SK-N-SH (cell line): Measurements from ENCODE around the gene PHF12. TPM values are rescaled to one million over a fixed set of nuclear protein-coding genes. Genes with fewer than 3 reads are reported as not detected.

ENCODE experiments used
- CTCF ChIA-PET: fragments of 300-600, 350-600 bp; formaldehyde crosslinking; extraction: SDS; loops from one replicate; lab custom pipeline; 2021; lab: Yijun Ruan, JAX
- POLR2A ChIA-PET: fragments of 350-600 bp; sonication (Branson Sonifier 250); formaldehyde crosslinking; extraction: SDS; loops from one replicate; lab custom pipeline; 2020; ENCODE audit warnings: antibody characterized with exemption, inconsistent platforms; lab: Yijun Ruan, JAX
- DNase-seq: peaks from one replicate; pipeline ENCODE4 v3.0.0; 2012
- H2AFZ ChIP-seq: fragments of 200-600 bp; sonication (generic); 2 replicates; pipeline ENCODE4 v1.8.1; 2016; ENCODE audit warnings: antibody characterized with exemption, mild to moderate bottlenecking, low read depth
- H3F3A ChIP-seq: fragments of 200-600 bp; sonication (generic); replicated peaks from 2 replicates; pipeline ENCODE3; 2016; ENCODE audit warnings: antibody characterized with exemption, mild to moderate bottlenecking; ENCODE audit not compliant: insufficient read depth
- H3K27ac ChIP-seq, 2 experiments: fragments of 200-500 bp in 1 of 2; fragments of 200-600 bp in 1 of 2; sonication (Bioruptor generic) in 1 of 2; sonication (generic), shearing (Covaris generic) in 1 of 2; 2 replicates each; pipeline versions ENCODE4 v1.5.1 to v1.6.1; 2014 to 2016; ENCODE audit warnings: low read depth in 2 of 2, inconsistent platforms in 1 of 2, low read length in 1 of 2, mild to moderate bottlenecking in 1 of 2, mixed read lengths in 1 of 2
- H3K27me3 ChIP-seq: fragments of 200-600 bp; sonication (generic), shearing (Covaris generic); 2 replicates; pipeline ENCODE4 v1.6.1; 2016; ENCODE audit warnings: mixed run types; ENCODE audit not compliant: insufficient read depth
- H3K36me3 ChIP-seq, 2 experiments: fragments of 200-500 bp in 1 of 2; fragments of 200-600 bp in 1 of 2; sonication (Bioruptor generic) in 1 of 2; sonication (generic) in 1 of 2; replicated peaks in 1 of 2; 2 replicates each; pipeline versions ENCODE3 to v1.5.1; 2014 to 2016; ENCODE audit warnings: low read length in 1 of 2, mild to moderate bottlenecking in 1 of 2; ENCODE audit not compliant: insufficient read depth in 2 of 2, control insufficient read depth in 1 of 2
- H3K4me1 ChIP-seq, 2 experiments: fragments of 200-500 bp in 1 of 2; fragments of 200-600 bp in 1 of 2; sonication (Bioruptor generic) in 1 of 2; sonication (generic), shearing (Covaris generic) in 1 of 2; 2 replicates each; pipeline versions ENCODE4 v1.5.1 to v1.6.1; 2014 to 2016; ENCODE audit warnings: low read depth in 1 of 2, low read length in 1 of 2, mixed run types in 1 of 2; ENCODE audit not compliant: insufficient read depth in 2 of 2, control insufficient read depth in 1 of 2
- H3K4me2 ChIP-seq: fragments of 200-600 bp; sonication (generic), shearing (Covaris generic); 2 replicates; pipeline ENCODE4 v1.6.1; 2017; ENCODE audit warnings: mixed run types
- H3K4me3 ChIP-seq, 2 experiments: fragments of 200-500 bp in 1 of 2; fragments of 200-600 bp in 1 of 2; sonication (Bioruptor generic) in 1 of 2; sonication (generic), shearing (Covaris generic) in 1 of 2; 2 replicates each; pipeline versions ENCODE4 v1.5.1 to v1.8.1; 2014 to 2016; ENCODE audit warnings: low read depth in 2 of 2, inconsistent platforms in 1 of 2, low read length in 1 of 2, mild to moderate bottlenecking in 1 of 2, mixed read lengths in 1 of 2, moderate library complexity in 1 of 2
- H3K79me2 ChIP-seq: fragments of 200-600 bp; sonication (generic); 2 replicates; pipeline ENCODE4 v1.8.1; 2017; ENCODE audit warnings: mild to moderate bottlenecking; ENCODE audit not compliant: insufficient read depth
- H3K9ac ChIP-seq: fragments of 200-600 bp; sonication (generic); 2 replicates; pipeline ENCODE4 v1.6.1; 2017; ENCODE audit warnings: mixed run types
- H3K9me2 ChIP-seq: fragments of 200-600 bp; sonication (generic); 2 replicates; pipeline ENCODE4 v1.6.1; 2017; ENCODE audit warnings: mixed run types
- H3K9me3 ChIP-seq: fragments of 200-600 bp; sonication (generic); 2 replicates; pipeline ENCODE4 v1.6.1; 2017; ENCODE audit warnings: mixed run types, mild to moderate bottlenecking, moderate library complexity
- H4K20me1 ChIP-seq: fragments of 200-600 bp; sonication (generic); 2 replicates; pipeline ENCODE4 v1.6.1; 2017; ENCODE audit warnings: mild to moderate bottlenecking, mixed run types; ENCODE audit not compliant: insufficient read depth
- CHD2 ChIP-seq: fragments of 150-350 bp; IDR thresholded peaks from 2 replicates; pipeline ENCODE4 v1.6.1; 2018; ENCODE audit warnings: low read length; ENCODE audit not compliant: partially characterized antibody
- ELF1 ChIP-seq: IDR thresholded peaks from 2 replicates; pipeline ENCODE4 v1.4.0; 2012
- EP300 ChIP-seq, 2 experiments: IDR thresholded peaks; 2 replicates each; pipeline versions ENCODE4 v1.4.0 to v1.6.1; 2012; ENCODE audit warnings: borderline replicate concordance in 1 of 2, low read depth in 1 of 2, low read length in 1 of 2
- EZH2phosphoT487 ChIP-seq: fragments of 200-600 bp; sonication (generic); IDR thresholded peaks from 2 replicates; pipeline ENCODE4 v1.6.1; 2017; ENCODE audit warnings: low read depth, mixed run types, mild to moderate bottlenecking, antibody characterized with exemption, moderate library complexity, borderline replicate concordance
- FOSL2 ChIP-seq: IDR thresholded peaks from 2 replicates; pipeline ENCODE4 v1.4.0; 2012; ENCODE audit warnings: low read depth, mild to moderate bottlenecking, moderate library complexity, borderline replicate concordance
- GATA2 ChIP-seq: sonication (generic); formaldehyde crosslinking; IDR thresholded peaks from 2 replicates; pipeline ENCODE4 v1.5.0; 2020; ENCODE audit warnings: mild to moderate bottlenecking, missing genetic modification reagents
- JUND ChIP-seq: IDR thresholded peaks from 2 replicates; pipeline ENCODE4 v1.4.0; 2012
- MAX ChIP-seq: IDR thresholded peaks from 2 replicates; pipeline ENCODE4 v1.4.0; 2012; ENCODE audit warnings: low read depth
- MEF2A ChIP-seq: IDR thresholded peaks from 2 replicates; pipeline ENCODE4 v1.4.0; 2012; ENCODE audit warnings: low read depth, borderline replicate concordance
- MXI1 ChIP-seq: IDR thresholded peaks from 2 replicates; pipeline ENCODE4 v1.6.1; 2012; ENCODE audit warnings: mild to moderate bottlenecking, low read depth, low read length, improper control_type of control experiment
- NFIC ChIP-seq: IDR thresholded peaks from 2 replicates; pipeline ENCODE4 v1.4.0; 2012; ENCODE audit warnings: borderline replicate concordance
- POLR2AphosphoS5 ChIP-seq: IDR thresholded peaks from 2 replicates; pipeline ENCODE4 v1.6.1; 2012; ENCODE audit warnings: low read depth, low read length
- RCOR1 ChIP-seq: fragments of 150-350 bp; IDR thresholded peaks from 2 replicates; pipeline ENCODE4 v1.6.1; 2017; ENCODE audit warnings: antibody characterized with exemption, low read length
- SMC3 ChIP-seq: IDR thresholded peaks from 2 replicates; pipeline ENCODE4 v1.6.1; 2012; ENCODE audit warnings: low read depth, low read length, improper control_type of control experiment
- TCF12 ChIP-seq: IDR thresholded peaks from 2 replicates; pipeline ENCODE4 v1.4.0; 2012
- USF2 ChIP-seq: fragments of 150-350 bp; IDR thresholded peaks from 2 replicates; pipeline ENCODE4 v1.6.1; 2017; ENCODE audit warnings: antibody characterized with exemption, low read length, low read depth, borderline replicate concordance
- ZBTB33 ChIP-seq: IDR thresholded peaks from 2 replicates; pipeline ENCODE4 v1.4.0; 2012; ENCODE audit warnings: low read depth, borderline replicate concordance
- WGBS: methylation state at CpG from one replicate; pipeline ENCODE4 v1.1.6; 2017; ENCODE audit warnings: low lambda C conversion rate; 5-methylcytosine and 5-hydroxymethylcytosine counted together
- polyA plus RNA-seq, 3 experiments: library from polyadenylated mRNA; depleted of rRNA; stranded (reverse); fragments of >200 nt; gene quantifications; 2 replicates each; pipeline ENCODE4 v1.2.3, GENCODE V29; 2012

Gene PHF12
- polyA plus RNA-seq, 1 of the 3 experiments (the other 2 are of a cell fraction), result 24.0 TPM

DNA sequence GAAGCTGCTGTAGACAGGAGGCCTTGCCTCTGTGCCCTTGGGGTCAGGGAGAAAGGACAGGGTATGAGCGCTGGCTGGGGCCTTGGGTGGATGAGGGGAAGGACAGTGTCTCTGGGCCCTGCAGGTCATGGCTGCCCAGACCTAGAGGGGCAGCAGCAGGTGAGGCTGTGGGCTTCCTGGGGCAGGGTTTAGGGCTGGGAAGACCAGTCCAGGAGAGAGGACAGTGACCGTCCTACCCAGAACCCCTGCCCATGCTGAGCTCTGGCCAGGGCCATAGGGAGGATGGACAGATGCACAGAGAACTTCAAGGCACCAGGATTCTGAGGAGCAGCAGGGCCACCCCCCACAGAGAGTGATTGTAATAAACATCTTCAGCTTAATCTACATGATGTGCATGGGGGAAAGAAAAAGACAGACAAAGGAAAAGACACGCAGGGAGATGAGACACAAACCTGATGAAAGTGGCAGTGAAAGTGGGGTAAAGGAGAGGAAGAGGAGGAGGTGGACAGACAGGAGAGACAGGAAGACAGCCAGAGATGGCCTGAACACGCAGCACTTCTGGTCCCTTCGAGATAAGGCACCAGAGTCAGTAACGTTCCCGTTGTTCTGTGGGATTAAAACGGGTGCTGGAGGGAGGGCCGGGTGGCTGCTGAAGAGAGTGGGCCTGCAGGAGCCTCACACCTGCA, 71.3 kb downstream of the PHF12 start:
- CTCF ChIA-PET, result interaction anchor here (0.6 to 1.7 kb wide), 4 partner anchors 16 to 173 kb away, joined by 3 to 18 read pairs (median 4); no protein-coding TSS in a partner anchor
- no peak overlapping the region for H3K4me3 ChIP-seq
- no peaks in the 10 kb centered on the region for H3K4me1 ChIP-seq

More for the DNA sequence above, 71.3 kb downstream of the PHF12 start:
- H3K27me3 ChIP-seq, result no peaks in the 10 kb centered on the region
- no peak overlapping the region for H3K4me2 ChIP-seq
- H3K9me2 ChIP-seq, result no peaks in the 10 kb centered on the region
- H4K20me1 ChIP-seq, result no peaks in the 10 kb centered on the region
- TF ChIP-seq EZH2phosphoT487 (no peak), EP300 (IDR thresholded peaks at IDR 0.05; ENCODE audit: borderline replicate concordance in 1 of 2, low read depth in 1 of 2, low read length in 1 of 2) (no peak), USF2 (no peak), TCF12 (no peak), MXI1 (no peak), GATA2 (CRISPR knock-in tag) (no peak), JUND (no peak), FOSL2 (no peak), RCOR1 (no peak), CHD2 (no peak), SMC3 (no peak), NFIC (no peak), MAX (no peak), POLR2AphosphoS5 (no peak), ZBTB33 (no peak), ELF1 (no peak), MEF2A (no peak)
- H3K9me3 ChIP-seq, result no peaks in the 10 kb centered on the region
- no peak overlapping the region for H3K27ac ChIP-seq
- H3K36me3 ChIP-seq, result peaks cover 17 to 61% of the 10 kb centered on the region in 2 experiments
- POLR2A ChIA-PET, result no interaction called here
- no peak overlapping the region for H3K9ac ChIP-seq
- H3F3A ChIP-seq, result no peaks in the 10 kb centered on the region
- H2AFZ ChIP-seq, result no peak overlapping the region
- H3K79me2 ChIP-seq, result no peaks in the 10 kb centered on the region
- no peak for DNase-seq
- WGBS, result 75% methylated on average over 9 of the region's 9 CpGs
